ENCODE measurements around the gene DPY30. TPM values are rescaled to one million over a fixed set of nuclear protein-coding genes. Genes with fewer than 3 reads are reported as not detected.

Gene DPY30
- total RNA-seq, 1 donor from 2014 or later = 49.4 TPM

- intact Hi-C loops (cut with DNase I) = no loop called here
- no peak overlapping the region for H3K4me3 ChIP-seq
- no peak overlapping the region for H3K27ac ChIP-seq
- no peak for DNase-seq (ENCODE audit: low spot score in 2 of 2)
- no peaks in the 10 kb centered on the region for H3K4me1 ChIP-seq
- TF ChIP-seq, protein P1, sequence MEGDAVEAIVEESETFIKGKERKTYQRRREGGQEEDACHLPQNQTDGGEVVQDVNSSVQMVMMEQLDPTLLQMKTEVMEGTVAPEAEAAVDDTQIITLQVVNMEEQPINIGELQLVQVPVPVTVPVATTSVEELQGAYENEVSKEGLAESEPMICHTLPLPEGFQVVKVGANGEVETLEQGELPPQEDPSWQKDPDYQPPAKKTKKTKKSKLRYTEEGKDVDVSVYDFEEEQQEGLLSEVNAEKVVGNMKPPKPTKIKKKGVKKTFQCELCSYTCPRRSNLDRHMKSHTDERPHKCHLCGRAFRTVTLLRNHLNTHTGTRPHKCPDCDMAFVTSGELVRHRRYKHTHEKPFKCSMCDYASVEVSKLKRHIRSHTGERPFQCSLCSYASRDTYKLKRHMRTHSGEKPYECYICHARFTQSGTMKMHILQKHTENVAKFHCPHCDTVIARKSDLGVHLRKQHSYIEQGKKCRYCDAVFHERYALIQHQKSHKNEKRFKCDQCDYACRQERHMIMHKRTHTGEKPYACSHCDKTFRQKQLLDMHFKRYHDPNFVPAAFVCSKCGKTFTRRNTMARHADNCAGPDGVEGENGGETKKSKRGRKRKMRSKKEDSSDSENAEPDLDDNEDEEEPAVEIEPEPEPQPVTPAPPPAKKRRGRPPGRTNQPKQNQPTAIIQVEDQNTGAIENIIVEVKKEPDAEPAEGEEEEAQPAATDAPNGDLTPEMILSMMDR (IDR thresholded peaks at IDR 0.05) = no peak
- no peaks in the 10 kb centered on the region for H3K36me3 ChIP-seq
- H3K9me3 ChIP-seq = no peaks in the 10 kb centered on the region
- no peaks in the 10 kb centered on the region for H3K27me3 ChIP-seq
Observed at GRCh38 chr2:31997653-31998052, 42.0 kb downstream of the DPY30 start.

GRCh38 chr2:31996571-31997150, 42.9 kb downstream of the DPY30 start:
- Histone ChIP-seq H3K36me3 (no peaks in the 10 kb centered on the region), H3K9me3 (no peaks in the 10 kb centered on the region), H3K4me3 (no peak overlapping the region), H3K4me1 (no peaks in the 10 kb centered on the region), H3K27ac (no peak overlapping the region), H3K27me3 (no peaks in the 10 kb centered on the region)
- DNase-seq (ENCODE audit: low spot score in 2 of 2) = no peak
- intact Hi-C loops (cut with DNase I) = no loop called here
- TF ChIP-seq, protein P1 (IDR thresholded peaks at IDR 0.05) = no peak

DNA sequence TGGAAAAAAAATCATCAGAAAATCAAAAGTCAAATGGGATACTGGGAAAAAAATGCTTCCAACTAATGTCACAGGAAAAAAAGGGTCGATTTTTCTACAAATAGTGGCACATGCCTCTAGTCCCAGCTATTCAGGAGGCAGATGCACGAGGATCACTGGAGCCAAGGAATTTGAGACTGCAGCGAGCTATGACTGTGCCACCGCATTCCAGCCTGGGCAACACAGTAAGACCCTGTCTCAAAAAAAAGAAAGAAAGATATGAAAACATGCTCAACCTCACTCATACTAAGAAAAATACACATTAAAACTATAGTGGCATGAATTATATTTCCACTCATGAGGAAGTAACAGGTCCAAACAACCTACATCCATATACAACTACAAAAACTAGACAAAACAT, 46.7 kb downstream of the DPY30 start:
- no peaks in the 10 kb centered on the region for H3K4me1 ChIP-seq
- H3K9me3 ChIP-seq = no peaks in the 10 kb centered on the region
- no peak for DNase-seq (ENCODE audit: low spot score in 2 of 2)
- H3K36me3 ChIP-seq = no peaks in the 10 kb centered on the region
- H3K27me3 ChIP-seq = no peaks in the 10 kb centered on the region
- no peak overlapping the region for H3K27ac ChIP-seq
- TF ChIP-seq, protein P1 (IDR thresholded peaks at IDR 0.05) = no peak
- intact Hi-C loops (cut with DNase I) = no loop called here
- no peak overlapping the region for H3K4me3 ChIP-seq

DNA sequence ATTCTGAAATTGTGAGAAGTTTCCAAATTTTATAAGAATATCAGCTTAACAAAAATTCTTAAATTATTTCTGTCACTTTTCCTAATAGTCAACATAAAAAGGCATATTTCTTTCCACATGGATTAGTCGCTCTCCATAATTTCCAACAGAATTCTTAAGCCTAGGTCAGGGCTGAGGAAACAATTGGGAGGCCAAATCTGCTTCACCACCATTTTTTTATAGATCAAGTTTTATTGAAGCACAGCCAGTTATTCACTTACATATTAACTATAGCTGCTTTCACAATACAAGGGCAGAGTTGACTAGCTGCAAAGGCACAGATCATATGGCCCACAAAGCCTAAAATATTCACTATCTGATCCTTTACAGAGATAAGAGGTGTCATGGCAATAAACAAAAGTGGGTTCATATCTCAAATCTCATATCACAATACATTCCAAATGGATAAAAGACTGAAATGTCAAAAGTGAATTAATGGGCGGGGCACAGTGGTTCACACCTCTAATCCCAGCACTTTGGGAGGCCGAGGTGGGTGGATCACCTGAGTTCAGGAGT, 47.5 kb downstream of the DPY30 start:
- TF ChIP-seq, protein P1 (IDR thresholded peaks at IDR 0.05) = no peak
- Histone ChIP-seq H3K27ac (no peak overlapping the region), H3K4me1 (peaks cover 0 to 3% of the 10 kb centered on the region in 2 donors), H3K9me3 (no peaks in the 10 kb centered on the region), H3K36me3 (no peaks in the 10 kb centered on the region), H3K27me3 (no peaks in the 10 kb centered on the region), H3K4me3 (no peak overlapping the region)
- intact Hi-C loops (cut with DNase I) = no loop called here
- no peak for DNase-seq (ENCODE audit: low spot score in 2 of 2)

DNA sequence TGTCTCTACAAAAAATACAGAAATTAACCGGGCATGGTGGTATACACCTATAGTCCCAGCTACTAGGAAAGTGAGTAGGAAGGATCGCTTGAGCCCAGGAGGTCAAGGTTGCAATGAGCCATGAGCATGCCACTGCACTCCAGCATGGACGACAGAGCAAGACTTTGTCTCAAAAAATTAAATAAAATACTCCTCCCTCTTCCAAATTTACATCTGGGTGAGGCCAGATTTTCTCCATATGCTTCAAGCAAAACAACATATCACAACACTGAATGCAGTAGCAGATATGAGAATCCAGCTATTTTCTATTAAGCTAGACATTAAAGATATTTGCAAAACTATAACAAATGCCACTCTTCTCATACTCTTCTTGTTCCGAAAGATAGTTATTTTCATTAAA, 49.7 kb downstream of the DPY30 start:
- H3K27me3 ChIP-seq = no peaks in the 10 kb centered on the region
- no peaks in the 10 kb centered on the region for H3K9me3 ChIP-seq
- no peaks in the 10 kb centered on the region for H3K36me3 ChIP-seq
- DNase-seq (ENCODE audit: low spot score in 2 of 2) = no peak
- TF ChIP-seq, protein P1 (IDR thresholded peaks at IDR 0.05) = no peak
- H3K27ac ChIP-seq = no peak overlapping the region
- intact Hi-C loops (cut with DNase I) = no loop called here
- H3K4me1 ChIP-seq = peaks cover 0 to 3% of the 10 kb centered on the region in 2 donors
- no peak overlapping the region for H3K4me3 ChIP-seq

Data from ascending aorta (tissue), 2 donors.